Stimulated activated naive CD8-positive, alpha-beta T cell treated with anti-CD3 and anti-CD28 coated beads, Interleukin-15, amount 100 ng/mL, for 72 hours (primary cell): ENCODE data around the gene GABRR3.

Experiments used
- ATAC-seq: fragments of 150-1000 bp; cut with Tn5 transposase; 2 replicates; pipeline ENCODE4 v1.10.0; 2021; ENCODE audit warnings: mild to moderate bottlenecking, moderate library complexity
- DNase-seq, 2 donors: peaks; one replicate each; pipeline ENCODE4 v3.0.0; 2021 to 2022
- H3K27ac Mint-ChIP-seq, 2 donors: one replicate each; pipeline ENCODE4 v1.8.0; 2022; ENCODE audit warnings: mild to moderate bottlenecking in 2 of 2, mixed read lengths in 2 of 2, moderate library complexity in 2 of 2
- H3K27me3 Mint-ChIP-seq: one replicate; pipeline ENCODE4 v1.8.0; 2022; ENCODE audit warnings: mixed read lengths
- H3K4me1 Mint-ChIP-seq: one replicate; pipeline ENCODE4 v1.8.0; 2022; ENCODE audit warnings: mild to moderate bottlenecking, mixed read lengths
- H3K4me3 Mint-ChIP-seq, 2 donors: one replicate each; pipeline ENCODE4 v1.8.0; 2022; ENCODE audit warnings: mild to moderate bottlenecking in 2 of 2, mixed read lengths in 2 of 2, moderate library complexity in 1 of 2
- H3K9me3 Mint-ChIP-seq, 2 donors: one replicate each; pipeline ENCODE4 v1.8.0; 2022; ENCODE audit warnings: mixed read lengths in 2 of 2

The GABRR3 gene

GRCh38 chr3:97935842-97936241 is 99.3 kb downstream of the GABRR3 start:
- H3K4me1 Mint-ChIP-seq: peaks cover 11% of the 10 kb centered on the region
- H3K9me3 Mint-ChIP-seq: peaks cover 0 to 2% of the 10 kb centered on the region in 2 donors
- no peak overlapping the region for H3K4me3 Mint-ChIP-seq
- H3K27me3 Mint-ChIP-seq: no peaks in the 10 kb centered on the region
- ATAC-seq (peak; percentile 58), DNase-seq (no peak)
- H3K27ac Mint-ChIP-seq: no peak overlapping the region
